ENCODE measurements around the gene SLC22A5.

The SLC22A5 gene

DNA sequence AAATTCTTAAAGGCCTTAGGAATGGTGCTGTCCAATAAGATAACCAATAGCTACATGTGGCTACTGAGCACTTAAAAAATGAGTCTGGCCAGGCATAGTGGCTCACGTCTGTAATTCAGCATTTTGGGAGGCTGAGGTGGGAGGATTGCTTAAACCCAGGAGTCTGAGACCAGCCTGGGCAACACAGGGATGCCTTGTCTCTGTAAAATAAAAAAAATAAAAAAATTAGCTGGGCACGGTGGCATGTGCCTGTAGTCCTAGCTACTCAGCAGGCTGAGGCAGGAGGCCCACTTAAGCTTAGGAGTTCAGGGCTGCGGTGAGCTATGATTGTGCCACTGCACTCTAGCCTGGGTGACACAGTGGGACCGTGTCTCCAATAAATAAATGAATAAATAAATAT lies 1.3 kb upstream of the SLC22A5 start:
- no peak for DNase-seq

DNA sequence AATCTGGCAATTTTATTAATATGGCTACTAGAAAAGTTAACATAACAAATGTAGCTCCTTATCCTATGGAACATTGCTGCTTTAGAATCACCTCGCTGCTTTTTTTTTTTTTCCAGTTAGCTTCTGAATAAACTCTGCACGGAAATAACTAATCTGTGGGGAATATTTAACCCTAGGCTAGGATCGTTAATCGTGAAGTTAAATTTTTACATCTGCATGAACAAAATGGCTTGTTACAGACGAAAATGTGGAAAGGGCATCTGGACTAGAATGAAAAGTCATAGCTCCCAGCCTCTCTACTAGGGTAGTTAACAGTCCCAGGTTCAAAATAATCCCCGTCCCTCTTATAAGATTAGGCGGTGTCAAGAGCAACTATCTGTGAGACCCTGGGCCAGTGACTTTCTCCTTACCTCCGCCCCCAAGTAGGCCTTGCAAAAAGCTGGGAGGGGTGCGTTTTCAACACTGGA lies 470 bp upstream of the SLC22A5 start:
- DNase-seq, result no peak

DNA sequence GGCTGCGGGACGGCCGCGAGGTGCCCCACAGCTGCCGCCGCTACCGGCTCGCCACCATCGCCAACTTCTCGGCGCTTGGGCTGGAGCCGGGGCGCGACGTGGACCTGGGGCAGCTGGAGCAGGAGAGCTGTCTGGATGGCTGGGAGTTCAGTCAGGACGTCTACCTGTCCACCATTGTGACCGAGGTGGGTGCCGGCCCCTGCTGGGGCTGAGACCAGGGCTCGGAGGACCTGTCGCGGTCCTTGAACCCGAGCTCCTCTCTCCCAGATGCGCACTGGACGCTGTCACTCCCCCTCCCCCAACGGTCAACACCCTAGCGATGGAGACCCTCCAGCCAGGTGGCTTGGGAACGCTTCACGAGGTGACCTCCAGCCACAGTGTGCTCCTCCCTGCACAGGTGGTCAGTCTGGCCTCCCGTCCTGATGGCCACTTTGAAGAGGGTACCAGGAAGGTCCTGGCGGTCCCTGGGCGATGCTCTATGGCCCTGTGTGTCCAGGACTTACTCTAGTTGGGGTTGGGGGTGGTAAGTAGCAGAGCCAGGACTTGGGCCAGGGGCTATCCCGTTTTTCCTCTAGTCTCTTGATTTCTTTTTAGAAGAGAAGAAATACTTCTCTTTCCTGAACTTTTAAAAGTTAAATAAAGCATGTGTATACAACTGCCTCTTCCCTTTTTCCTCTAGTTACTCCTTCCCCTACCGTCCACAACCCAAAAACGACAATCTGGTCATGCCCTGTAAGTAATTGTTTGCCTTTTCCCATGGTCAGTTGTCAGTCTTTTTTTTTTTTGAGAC lies 866 bp downstream of the SLC22A5 start:
- DNase-seq, result no peak

DNA sequence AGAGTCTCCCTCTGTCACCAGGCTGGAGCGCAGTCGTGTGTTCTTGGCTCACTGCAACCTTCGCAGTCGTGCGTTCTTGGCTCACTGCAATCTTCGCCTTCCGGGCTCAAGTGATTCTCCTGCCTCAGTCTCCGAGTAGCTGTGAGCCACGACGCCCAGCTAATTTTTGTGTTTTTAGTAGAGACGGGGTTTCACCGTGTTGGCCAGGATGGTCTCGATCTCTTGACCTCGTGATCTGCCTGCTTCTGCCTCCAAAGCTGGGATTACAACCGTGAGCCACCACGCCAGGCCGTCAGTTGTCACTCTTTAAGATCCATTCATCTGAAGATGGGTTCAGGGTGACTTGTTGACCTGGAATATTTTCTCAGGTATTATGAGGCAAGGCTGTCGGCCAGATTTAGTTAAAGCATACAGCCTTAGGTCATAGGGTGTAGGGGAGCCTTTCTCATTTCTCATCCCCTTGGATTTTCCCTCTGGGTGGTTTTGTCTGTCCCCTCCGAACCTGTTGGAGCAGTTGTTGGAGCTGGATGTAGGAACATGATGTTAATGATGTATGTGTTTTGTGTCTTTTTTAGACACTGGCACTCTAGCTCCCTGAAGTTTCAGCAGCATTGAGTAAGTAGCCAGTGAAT lies 1.6 kb downstream of the SLC22A5 start:
- no peak for DNase-seq

DNA sequence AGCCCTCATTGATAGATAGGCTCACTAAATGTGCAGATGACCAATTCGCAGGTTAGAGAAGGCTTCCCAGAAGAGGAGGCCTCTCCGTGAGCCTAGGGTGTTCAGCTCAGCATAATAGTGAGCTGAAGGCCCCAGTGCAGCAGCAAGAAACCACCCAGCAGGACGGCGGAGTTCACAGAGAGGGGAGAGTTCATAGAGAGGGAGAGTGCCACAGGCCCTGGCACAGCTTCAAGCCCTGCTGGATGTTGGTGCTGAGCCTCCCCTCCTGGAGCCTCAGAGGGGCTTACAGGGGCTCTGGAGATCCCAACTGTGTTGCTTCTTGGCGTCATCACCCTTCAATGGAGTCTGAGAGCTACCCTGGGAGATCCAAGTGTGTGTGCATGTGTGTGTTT lies 2.1 kb downstream of the SLC22A5 start:
- DNase-seq, result no peak

DNA sequence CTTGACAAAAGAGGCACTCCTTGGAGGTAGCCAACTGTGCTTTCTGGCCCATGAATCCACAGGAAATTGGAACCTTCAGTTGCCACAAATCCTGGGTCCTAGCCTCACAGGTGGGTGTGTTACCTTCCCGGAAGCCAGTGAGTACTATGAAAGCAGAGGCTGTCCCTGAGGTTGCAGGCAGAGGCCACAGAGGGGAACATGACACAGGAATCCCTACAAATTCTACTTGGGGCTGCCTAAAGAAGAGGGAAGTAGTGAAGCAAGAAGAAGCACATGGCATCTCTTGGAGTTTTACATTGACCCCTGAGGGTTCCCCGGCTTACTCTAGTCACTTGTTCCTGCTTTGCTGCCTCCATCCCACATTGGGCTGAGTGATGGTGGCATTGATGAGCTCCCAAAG lies 2.6 kb downstream of the SLC22A5 start:
- DNase-seq, result no peak

DNA sequence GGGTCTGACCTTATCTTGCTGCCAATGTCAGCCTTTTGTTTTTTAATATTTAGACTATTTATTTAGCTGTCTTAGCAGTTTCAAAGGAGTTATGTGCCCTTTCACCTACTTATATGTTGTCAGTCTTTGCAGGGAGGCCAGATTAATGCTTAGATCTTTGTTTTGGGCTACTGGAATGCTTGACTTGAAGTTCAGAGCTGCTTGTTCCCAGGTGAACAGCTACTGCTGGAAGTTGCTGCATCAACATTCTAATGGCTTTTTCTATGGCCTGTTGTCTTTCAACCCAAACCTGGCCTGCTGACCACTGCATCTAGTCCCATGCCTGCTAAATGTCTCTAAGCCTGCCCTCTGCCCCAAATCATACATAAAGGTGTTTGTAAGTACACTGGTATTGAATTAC lies 3.0 kb downstream of the SLC22A5 start:
- DNase-seq, result no peak

DNA sequence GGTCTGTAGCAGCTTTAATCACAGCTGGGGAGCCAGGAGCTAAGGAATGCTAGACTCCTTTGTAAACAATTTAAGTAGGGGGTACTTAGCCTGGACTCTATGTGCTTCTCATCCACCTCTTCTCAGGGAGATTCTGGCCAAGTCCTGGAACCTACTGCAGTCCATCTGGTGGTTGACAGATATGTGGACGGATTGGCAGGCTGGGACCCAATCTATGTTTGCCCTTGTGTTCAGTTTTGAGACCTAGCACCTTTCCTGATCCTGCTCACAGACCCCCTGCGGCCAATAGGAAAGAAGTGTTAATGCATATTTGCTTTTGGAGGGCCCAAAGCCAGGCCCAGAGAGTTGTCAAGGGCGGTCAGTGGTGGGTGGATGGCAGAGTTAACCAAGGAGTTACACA lies 6.4 kb downstream of the SLC22A5 start:
- no peak for DNase-seq

DNA sequence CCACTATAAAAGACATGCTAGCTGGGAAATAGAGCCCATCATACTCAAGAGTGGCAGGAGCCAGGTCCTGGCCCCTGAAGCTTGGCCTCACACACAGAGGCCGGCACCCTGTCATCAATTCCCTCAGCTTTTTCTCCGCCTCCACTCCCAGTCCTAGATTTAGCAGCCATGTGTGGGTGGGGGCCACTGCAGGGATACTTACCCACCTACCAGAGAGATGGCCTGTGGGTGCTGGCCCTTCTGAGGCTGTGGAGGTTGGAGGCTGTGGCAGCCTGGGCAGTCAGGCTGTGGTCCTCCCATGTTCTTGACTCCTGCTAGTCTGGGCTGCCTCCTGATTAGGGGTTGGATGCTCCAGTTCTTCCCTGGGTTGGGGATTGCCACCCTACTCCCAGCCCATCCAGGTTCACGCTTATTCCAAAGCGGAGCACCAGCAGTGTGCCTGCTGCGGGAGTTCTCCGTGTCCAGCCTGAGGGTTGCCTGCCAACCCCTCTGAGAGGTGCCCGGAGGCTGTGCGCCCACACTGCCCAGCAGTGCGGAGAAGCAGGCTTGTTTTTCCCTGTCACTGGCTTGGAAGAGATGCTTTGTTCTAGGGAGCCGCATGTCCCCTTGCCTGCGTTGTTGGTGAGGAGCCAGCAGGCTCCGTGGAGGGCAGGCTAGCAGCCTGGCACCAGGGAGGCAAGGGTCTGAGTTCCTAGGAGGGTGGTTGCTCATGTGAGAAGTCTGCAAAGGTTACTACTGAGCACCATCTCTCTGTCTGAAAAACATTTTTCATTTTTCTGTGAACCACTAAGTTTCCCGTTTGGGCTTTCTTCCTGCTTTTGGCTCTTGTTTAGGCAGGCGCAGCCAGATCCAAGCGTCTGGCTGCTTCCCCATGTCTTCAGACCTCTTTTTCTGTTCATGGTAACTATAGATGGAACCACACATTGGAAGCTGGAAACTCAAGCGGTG lies 7.5 kb downstream of the SLC22A5 start:
- no peak for DNase-seq

DNA sequence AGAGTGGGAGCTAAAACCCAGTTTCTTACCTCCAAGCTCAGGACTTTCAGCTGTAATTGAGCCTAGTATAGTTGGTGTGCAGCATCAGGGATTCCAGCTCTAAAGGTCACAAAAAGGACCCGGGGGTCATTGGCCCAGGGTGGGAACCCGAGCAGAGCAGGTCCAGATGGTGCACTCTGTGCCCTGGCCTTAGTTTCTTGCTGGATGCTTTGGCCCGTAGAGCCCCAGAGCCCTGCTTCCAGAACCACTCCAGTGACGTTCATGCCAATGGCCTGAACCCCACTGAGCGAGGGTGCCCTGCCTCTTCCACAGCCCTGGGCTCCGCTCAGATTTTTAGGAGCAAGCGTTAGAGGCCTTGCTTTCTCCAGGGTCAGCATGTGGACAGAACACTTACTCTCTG lies 8.2 kb downstream of the SLC22A5 start:
- DNase-seq, result no peak

DNA sequence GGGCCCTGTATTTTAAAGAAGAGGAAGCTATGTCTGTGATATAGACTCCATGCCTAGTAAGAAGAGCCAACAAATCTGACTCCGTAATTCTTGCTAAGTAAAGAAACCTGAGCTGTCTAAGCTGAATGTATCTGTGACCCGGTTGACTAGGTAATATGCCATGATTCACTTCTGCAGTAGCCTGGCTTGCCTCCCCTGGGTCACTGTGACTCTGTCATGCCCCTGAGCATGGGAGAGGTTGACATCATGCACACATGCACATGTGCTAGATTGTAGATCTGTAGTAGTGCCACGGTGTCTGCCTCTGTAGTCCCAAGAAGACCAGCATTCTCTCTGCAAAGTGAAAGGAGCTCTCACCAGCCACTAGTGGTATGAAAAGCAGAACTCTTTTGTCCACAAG lies 9.1 kb downstream of the SLC22A5 start:
- DNase-seq, result no peak

DNA sequence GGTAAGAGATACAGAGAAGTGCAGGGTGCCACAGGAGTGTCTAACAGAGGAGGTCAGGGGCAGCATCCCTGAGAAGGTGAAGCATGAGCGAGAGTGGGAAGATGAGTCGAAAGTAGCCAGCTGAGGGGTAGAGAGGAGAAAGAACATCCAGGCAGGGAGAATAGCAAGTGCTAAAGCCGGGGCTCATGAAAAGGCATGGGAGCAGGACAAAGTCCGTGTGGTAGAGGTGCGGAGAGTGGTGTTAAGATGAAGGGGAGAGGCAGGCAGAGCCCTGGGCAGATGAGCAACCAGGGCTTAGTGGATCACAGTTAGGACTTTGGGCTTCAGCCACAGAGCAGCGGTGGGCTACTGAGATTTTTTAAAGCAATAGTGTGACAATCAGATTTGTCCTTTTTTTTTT lies 10.5 kb downstream of the SLC22A5 start:
- DNase-seq, result no peak

DNA sequence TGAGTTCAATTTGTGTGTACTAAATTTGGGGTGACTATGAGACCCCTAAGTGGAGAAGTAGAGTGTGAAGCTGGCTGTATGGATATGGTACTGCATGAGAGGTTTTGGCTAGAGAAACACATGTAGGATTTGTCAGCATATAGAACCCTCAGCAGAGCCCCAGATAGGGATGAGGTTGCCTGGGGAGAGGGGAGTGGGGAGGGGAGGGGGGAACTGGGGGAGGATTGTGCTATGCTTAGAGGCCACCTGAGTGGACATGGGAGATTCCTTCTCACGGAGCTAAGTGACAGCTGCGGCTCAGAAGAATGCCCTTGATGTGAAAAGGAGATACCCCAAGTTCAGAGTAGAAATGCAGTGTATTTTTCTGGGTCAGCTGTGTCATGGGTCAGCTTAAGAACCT lies 11.2 kb downstream of the SLC22A5 start:
- DNase-seq, result no peak

DNA sequence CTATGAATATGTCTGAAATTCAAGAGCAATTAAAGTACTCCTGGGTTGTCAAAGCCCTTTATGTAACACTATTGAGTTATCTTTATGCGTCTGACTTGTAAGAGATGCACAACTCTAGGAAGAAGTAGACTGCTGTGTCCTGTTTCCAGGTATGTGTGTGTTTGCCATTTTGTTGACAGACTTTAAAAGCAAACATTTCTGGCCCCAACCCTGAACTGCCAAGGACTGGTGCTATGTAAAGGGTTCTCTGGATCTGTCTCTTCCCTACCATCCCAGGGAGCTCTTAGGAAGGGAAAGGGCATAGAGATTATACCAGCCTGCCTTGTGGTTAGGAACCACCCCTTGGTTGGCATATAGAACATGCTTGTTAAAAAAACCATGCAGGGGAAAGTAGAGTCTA lies 12.1 kb downstream of the SLC22A5 start:
- no peak for DNase-seq

DNA sequence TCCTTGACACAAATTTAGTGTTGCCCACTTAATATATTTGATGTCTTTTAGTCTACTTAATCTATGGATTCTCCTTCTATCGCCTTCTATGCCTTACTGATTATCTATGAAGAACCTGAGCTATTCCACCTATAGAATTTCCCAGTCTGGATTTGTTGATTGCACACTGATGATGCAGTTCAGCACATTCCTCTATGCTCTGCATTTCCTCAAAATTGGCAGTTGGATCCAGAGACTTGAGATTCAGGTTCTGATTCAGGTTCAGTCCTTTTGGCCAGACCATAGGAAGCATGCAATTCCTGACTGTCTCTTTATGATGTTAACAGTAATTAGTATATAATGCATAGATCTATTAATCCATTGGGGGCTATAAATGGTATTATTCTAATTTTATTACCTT lies 13.8 kb downstream of the SLC22A5 start:
- DNase-seq, result no peak

DNA sequence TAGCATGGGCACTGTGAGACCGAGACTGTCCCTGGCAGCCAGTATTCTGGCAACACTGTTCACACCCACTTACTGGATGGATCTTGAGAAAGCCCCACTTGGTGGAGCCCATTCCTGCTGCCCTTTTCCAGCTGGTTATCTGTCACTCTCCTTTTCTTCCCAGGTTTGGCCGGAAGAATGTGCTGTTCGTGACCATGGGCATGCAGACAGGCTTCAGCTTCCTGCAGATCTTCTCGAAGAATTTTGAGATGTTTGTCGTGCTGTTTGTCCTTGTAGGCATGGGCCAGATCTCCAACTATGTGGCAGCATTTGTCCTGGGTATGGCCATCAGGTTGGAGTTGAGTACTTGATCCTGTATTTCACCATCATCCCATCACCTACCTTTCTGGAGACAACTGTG lies 14.5 kb downstream of the SLC22A5 start:
- no peak for DNase-seq

DNA sequence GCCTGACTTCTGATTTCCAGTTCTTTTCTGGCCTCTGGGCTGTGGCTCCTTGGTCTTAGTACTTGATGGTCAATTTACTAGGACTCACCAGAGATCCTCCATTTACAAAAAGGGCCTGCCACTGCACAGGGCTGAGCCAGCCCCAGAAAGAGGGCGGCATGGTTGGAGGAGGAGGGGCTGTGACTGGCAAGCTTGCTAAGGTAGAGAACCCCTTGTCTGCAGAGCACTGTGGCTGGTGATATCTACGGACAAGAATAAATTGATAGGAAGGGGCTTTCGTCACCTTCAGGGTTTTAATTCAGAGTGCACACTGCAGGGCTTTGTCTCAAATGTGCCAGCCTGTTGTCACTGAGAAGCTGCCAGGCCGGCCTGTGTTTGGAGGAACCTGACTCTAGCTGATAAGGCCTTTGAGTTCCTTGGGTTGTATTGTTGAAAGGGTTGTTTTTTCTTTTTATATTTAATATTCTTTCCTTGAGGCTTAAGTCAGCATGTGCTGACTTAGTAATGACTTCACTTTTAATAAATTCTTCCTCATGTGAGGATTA lies 15.1 kb downstream of the SLC22A5 start:
- DNase-seq, result no peak

DNA sequence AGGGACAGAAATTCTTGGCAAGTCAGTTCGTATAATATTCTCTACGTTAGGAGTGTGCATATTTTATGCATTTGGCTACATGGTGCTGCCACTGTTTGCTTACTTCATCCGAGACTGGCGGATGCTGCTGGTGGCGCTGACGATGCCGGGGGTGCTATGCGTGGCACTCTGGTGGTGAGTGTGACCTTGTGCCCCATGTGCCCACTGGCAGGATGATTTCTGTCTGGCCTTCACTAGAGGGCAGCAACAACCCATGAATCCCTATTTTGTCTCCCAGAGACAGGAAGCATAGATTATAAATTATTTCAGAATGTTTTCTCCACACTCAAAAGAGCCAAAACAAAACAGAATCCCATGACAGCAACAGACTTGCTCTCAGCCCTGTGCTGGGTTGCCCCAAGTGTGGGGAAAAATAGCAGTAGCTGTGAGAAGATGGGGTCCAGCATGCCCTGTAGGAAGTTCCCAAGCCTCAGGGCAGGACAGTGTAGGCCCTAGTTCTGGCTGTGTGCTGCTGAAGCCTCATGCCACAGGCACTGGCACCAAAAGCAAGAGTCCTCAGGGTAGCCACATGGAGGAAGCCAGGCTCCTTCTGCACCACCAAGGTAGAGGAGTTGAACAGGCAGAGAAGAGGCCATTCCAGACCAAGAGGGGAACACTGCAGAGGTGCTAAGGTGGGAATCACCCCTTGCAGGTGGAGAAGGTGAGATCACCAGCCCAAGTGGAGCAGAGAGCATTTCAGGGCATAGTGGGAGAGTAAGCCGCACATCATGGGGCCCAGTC lies 16.0 kb downstream of the SLC22A5 start:
- DNase-seq, result no peak

DNA sequence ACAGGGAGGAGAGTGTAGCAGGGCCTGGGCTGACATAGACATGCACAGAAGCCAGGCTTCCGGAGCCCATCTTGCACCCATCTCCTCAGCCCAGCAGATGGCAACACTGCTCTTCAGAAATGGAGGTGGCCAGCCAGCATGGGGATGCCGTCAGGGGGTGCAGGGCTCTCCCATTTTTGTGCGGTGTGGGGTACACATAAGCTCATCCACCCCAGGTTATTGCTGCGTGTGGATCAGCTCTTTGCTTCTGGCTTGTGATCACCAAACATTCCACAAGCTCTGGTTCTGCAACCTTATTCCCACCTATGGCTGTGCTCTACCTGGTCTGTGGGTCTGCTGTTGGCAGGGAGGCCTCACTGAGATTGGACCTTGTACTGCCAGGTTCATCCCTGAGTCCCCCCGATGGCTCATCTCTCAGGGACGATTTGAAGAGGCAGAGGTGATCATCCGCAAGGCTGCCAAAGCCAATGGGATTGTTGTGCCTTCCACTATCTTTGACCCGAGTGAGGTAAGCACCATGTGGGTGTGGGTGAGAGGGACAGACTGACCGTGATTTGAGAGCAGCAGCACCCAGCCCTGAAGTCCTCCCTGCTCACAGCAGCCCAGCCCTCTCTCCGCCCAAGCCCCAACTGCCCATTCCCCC lies 17.3 kb downstream of the SLC22A5 start:
- DNase-seq, result peak; percentile 67

DNA sequence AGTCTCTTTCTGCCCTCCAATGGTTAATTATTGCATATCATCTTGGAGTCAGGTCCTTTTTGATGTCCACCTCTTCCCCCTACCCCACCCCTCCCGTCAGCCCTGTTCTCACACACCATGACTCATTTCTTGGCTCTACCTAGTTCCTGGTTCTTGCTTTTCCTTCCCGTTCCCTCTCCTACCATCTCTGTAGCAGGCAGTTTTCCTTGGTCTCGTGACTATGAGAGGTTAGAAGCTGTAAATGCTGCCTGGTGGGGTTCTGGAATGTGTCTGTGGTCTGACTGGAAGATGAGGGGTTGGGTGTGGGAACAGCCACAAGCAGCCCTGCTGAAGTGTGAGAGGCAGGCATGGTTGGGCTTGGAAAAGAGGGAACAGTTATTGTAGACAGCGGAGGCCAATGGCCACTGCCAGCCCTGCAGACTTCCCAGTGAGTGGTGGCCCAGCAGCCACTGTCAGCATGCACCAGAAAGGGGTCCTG lies 18.2 kb downstream of the SLC22A5 start:
- DNase-seq, result peak; percentile 99

DNA sequence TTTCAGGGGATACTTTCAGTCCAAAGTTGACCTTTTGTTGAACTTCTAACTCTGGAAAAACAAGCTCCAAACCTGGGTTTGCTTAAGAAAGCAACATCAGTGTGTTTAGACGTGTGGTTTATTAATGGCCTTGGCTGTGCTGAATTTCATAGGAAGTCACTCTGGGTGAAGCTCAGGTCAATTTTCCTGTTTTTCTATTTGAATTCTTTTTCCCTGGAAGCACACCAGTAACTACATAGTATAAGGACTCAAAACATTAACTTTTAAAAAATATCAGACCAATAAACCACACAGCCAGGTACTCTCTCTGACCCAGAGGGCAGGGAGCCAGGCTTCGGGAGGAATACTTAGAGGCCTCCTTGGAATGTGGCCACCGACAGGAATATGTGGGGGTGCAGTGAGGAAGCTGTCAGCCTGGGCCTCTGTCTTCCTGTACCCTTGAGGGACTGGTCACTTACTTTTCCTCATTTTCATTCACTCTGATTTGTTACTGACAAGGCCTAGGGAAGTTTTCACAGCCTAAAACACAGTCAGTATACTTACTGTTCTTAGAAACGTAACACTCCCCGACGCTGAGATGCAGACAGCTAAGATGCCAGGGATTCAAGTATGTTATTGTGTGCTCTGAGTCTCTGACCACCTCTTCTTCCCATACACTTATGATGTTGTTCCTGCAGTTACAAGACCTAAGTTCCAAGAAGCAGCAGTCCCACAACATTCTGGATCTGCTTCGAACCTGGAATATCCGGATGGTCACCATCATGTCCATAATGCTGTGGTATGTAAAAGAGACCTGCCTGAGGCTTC lies 18.9 kb downstream of the SLC22A5 start:
- DNase-seq, result peak; percentile 70

All from NCI-H226 (cell line).